GM19397 (cell line): ENCODE data around the gene SAMSN1.
"Not testable (repeated sequence)": the region's sequence is repeated elsewhere in the genome, so short reads cannot be mapped to it uniquely, and the experiment has no call there.

Experiments used
- ATAC-seq: cut with Tn5 transposase; IDR thresholded peaks from one replicate; pipeline ENCODE4 v1.9.1; 2021; ENCODE audit warnings: mild to moderate bottlenecking, moderate library complexity; ENCODE audit not compliant: unreplicated experiment

Gene SAMSN1

DNA sequence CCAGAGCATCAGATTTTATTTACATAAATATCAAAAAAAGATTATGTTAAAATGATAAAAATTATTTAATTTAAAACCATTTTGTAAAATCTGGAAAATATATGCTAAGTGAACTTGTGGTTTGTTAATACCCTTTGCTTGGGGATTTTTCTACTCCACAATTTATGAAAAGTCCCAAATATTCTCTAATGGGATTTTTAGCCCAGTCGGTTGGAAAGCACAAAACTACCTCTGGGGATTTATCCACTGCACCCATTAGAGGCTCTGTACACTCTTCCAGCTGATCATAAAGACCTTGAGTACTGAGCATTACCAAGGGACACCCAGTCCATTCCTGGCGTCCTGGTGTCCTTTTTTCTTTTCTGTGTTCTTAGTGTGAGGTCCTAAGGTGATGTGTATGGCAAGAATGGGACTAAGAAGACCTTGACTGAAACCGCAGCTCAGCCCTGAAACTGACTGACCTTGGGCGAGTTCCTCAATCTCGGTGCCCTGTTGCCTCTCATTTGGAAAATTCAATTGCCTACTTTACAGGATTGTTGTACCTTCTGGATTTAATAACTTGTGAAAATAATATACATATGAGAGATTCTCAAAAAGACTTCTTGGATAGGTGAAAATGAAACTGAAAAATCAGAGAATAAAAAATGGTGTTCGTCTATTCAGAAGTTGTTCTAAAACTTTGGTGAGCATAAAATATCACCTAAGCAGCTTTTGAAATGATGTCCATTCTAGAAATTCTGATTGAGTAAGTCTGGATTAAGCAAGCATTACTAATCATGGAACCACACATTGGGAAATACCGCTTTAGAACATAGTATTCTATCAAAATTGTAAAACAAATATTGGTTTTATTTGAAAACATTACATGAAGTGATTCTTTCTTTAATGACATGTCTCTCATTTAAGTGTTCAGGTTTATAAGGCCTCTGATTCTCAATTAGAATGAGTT, 21.5 kb upstream of the SAMSN1 start:
- ATAC-seq: no peak

GRCh38 chr21:14566894-14567293, 20.8 kb upstream of the SAMSN1 start:
- no peak for ATAC-seq

- no peak for ATAC-seq
These were observed 16.8 kb upstream of the SAMSN1 start for GRCh38 chr21:14562959-14563358.

- no peak for ATAC-seq
These were observed 14.4 kb upstream of the SAMSN1 start for GRCh38 chr21:14560555-14560954.

DNA sequence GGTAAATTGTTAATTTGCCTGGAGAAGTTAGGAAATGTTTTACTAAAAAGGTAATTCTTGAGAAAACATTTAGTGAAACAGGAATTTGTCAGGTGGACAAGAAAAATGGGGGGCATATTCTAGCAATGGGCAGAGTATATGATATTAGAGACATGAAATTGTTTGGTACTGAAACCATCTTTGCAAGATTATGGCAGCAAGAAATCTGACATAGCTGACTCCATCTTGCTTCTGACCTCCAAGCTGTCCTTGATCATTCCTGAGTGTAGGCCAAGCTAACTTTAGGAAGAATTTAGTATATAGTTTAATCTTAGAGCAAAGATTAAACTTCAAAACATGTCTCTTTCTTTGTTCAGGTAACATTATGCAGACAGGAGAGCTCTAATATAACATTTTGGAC, 14.0 kb upstream of the SAMSN1 start:
- ATAC-seq: no peak

DNA sequence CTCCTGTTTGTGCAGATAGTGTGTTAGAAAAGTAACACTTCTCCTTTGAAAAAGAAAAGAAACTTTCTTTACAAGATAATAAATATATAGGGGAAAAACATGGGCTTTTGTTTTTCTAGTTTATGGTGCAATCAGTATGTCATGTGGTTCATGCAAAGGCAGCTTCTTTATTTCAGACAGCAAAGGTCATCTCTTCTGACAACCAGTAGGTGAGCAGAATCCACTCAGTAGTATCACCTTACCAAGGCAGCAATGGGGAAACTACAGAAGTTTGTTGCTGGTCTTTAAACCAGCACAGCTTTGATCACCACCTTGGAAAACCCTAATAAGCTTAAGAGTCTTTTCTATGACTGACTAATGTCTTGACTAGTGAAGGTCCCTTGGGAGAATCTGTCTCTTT, 13.0 kb upstream of the SAMSN1 start:
- ATAC-seq: no peak

DNA sequence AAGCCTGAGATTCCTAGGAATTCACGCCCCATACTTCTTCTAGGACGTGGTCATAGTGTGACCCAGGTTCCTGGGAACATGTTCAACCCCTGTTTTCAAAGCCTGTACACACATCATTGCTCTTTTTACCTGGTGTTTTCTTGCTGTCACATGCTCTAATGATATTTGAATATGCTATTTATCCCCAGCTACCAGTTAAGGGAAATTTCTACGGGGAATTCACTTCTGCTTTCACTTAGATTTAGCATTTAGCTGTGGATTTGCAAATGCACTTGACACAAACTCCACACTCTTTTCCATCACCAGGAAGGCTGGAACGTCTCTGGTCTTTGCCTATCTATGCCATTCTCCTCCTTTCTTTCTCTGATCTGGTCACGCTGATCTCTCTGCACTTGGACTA, 11.3 kb upstream of the SAMSN1 start:
- ATAC-seq: no peak

GRCh38 chr21:14554948-14555347, 8.8 kb upstream of the SAMSN1 start:
- no peak for ATAC-seq

- ATAC-seq: no peak
These were observed 7.3 kb upstream of the SAMSN1 start for GRCh38 chr21:14553422-14553821.

- no peak for ATAC-seq
These were observed 5.6 kb upstream of the SAMSN1 start for GRCh38 chr21:14551741-14552140.

DNA sequence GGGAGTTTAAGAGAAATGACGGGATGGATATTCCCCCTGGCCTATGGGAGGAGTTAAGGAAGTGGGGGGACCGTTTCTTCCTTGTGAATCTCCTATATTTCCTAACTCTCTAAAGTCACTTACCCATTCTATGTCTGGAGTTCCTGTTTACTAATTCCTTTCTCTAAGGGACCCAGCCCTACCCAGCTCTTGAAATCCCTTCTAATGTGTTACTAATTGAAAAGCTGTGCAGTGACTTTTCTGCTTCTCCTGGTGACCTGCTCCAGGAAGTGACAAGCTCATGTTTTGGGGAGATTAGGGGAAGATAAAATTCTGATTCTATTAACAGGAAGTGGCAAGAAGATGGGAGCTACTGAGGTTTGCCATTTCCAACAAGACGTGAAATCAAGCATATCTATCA, 4.0 kb upstream of the SAMSN1 start:
- ATAC-seq: no peak

DNA sequence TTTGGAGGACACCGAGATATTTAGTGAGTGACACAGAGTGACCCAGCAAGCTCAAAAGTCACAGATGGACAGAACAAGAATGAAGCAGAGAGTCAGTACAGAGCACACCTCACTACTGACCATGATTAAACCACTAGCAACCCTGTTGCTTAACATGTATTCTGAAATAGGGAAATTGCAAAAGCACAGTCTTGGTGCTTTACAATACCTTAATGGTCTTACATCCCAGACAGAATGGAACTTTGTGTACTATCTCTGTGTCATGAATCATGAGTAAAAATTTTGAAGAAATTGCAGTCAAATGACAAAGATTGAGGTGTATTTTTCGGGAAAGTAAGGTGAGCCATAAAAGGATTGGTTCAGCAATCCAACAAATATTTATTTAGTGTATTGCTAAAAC, 2.7 kb upstream of the SAMSN1 start:
- ATAC-seq: no peak

DNA sequence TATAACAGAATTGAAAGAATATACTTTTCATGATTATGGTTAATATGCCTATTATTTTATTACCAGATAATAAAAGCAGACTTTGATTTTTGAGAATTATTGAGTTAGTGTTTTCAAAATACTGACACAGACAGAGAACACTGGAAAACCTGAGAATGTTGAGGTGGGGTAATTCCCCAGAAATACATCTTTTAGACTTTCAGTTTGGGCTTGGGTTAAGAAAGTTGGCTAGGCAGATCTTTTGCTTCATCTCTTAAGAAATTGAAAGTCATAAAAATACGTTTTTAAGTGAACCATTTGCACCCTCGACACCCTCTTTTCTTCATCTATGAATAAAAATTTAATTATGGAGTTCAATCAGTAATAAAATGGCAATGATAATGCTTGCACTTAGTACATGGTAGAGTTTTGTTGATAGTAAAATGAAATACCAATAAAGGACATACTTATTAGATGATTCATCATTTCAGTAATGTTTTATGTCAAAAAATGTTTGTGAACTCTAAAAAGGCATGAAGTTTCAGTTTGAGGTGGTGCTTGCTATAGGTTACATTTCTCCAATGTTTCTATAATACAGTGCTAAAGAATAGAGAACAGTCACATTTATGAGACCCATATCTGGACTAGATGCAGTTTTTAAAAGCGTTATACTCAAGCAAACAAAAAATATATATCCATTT, 1.9 kb upstream of the SAMSN1 start:
- no peak for ATAC-seq

DNA sequence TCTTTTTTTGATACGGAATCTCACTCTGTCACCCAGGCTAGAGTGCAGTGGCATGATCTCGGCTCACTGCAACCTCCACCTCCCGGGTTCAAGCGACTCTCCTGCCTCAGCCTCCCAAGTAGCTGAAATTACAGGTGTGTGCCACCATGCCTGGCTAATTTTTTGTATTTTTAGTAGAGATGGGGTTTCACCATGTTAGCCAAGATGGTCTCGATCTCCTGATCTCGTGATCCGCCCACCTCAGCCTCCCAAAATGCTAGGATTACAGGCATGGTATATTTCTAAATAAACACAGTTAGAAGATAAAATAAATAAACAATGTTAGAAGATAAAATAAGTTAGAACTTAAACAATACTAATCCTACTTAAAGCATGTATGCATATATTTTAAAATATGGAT, 604 bp upstream of the SAMSN1 start:
- not testable (repeated sequence) for ATAC-seq

GRCh38 chr21:14543983-14544382, 2.1 kb downstream of the SAMSN1 start:
- ATAC-seq: no peak

DNA sequence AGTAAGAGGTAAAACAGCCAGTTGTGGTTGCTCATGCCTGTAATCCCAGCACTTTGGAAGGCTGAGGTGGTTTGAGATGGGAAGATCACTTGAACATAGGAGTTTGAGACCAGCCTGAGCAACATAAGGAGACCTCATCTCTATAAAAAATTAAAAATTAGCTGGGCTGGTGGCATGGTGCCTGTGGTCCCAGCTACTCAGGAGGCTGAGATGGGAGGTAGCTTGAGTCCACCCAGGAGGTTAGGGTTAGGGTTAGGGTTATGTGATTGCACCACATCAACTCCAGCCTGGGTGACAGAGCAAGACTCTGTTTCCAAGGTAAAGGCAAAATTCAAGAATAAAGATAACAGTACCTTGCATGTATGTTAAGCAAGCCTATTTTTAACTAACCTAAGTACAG, 3.5 kb downstream of the SAMSN1 start:
- ATAC-seq: no peak

- no peak for ATAC-seq
These were observed 4.1 kb downstream of the SAMSN1 start for GRCh38 chr21:14541841-14542490.

DNA sequence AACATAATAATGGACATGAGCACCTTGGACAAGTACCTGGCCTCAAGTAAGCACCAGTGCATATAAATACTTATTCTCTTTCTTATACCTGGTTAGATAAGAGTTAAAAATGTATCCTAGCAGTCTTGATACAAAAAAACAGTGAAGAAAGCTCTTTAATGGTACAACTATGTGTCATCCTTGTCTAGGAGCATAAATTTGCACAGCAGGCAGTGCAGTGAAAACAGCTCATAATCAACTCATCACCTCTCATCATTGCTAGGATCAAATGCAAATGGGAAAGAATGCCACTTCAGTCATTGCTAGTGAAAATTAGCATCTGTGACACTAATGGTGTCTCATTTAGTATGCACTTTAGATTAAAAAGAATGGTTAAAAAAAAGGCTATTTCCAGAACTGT, 7.6 kb downstream of the SAMSN1 start:
- no peak for ATAC-seq

DNA sequence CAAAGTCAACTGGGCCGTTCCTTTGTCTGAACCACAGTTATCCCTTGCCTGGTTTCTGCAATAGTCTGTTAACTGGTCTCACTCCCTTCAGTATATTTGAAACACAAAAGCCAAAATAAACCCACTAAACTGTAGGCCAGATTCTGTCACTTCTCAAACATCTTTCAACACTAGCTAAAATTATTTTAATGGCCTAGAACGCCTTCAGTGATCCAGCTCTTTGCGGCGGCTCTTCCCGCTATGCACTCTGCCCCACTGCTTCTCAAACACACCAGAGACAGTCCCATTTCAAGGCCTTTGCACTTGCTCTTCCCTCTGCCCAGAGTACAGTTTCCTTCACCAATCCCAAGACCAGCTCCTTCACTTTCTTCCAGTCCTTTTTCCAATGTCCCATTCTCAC, 9.2 kb downstream of the SAMSN1 start:
- no peak for ATAC-seq

DNA sequence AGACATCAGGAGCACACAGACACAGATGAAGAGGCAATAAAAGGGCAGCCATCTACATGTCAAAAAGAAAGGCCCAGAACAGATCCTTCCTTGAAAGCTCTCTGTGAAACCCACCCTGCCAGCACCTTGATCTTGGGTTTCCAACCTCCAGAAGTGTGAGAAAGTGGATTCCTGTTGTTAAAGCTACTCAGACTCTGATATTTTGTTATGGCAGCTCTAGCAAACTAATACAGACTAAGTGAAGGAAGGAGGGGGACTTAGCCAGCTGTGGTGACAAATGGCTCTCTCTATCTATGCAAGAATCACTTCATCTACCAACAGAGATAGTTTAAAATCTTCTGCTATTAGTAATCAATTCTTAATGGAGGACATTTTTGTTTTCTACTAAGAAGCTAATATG, 10.4 kb downstream of the SAMSN1 start:
- no peak for ATAC-seq

DNA sequence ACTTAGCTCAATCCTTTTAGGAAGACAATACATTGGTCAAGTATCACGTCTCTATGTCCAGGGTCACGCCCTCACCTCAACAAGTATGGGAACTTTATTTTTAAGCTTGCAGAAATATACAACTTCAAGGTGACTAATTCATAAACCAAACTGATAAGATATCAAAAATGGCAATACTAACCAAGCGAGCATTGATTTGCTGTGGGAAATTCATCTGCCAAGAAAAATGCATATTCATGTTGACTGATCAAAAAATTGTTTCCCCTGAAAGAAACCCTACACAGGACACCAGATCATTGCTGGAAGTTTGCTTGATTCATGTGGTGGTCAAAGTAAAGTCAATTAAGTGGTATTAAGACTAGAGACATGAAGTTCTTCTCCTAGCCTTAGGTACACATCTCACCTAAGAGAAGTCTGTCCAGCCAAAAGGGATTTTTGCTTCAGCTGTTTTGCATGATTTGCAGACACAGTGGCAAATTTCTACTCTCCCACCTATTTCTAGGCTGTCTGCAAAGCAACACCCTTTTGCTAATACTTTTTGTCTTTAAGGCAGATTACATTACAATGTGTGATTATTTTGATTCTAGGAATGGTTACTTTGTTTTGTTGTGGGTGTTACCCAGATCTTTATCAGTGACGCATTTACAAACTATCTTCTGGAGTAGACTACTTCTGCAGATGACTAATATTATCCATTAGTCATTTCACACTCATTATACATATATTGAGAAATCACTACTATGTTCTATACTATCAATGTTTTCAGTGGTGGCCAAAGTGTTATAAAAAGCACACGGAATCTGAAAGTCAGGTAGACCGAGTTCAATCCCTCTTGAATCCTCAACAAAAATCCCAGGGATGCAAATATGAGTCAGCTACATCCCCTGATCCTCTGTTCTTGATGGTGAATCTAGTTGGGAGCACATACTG, 12.4 kb downstream of the SAMSN1 start:
- peak; percentile 81 for ATAC-seq
